Gastrocnemius medialis (tissue), 4 donors: ENCODE measurements around the gene TSC22D3.

Experiments
- POLR2A ChIP-seq, 2 donors: fragments of 450-650 bp; IDR thresholded peaks; one replicate each; pipeline ENCODE4 v1.6.1; 2017; ENCODE audit warnings: antibody characterized with exemption in 2 of 2, mild to moderate bottlenecking in 2 of 2, moderate library complexity in 2 of 2
- TF ChIP-seq, protein P1 (sequence below), 5 experiments: fragments of 450-650 bp in 3 of 5; fragments of 200-600 bp in 2 of 5; sonication (generic) in 2 of 5; IDR thresholded peaks in 4 of 5; conservative IDR thresholded peaks in 1 of 5; 1 replicate in 4 of 5; 2 replicates in 1 of 5; pipeline ENCODE4 v1.5.1; 2016 to 2019; ENCODE audit warnings: antibody characterized with exemption in 5 of 5, mild to moderate bottlenecking in 3 of 5, moderate library complexity in 3 of 5

- no peak for TF ChIP-seq POLR2A (IDR thresholded peaks at IDR 0.05)
- TF ChIP-seq, protein P1, sequence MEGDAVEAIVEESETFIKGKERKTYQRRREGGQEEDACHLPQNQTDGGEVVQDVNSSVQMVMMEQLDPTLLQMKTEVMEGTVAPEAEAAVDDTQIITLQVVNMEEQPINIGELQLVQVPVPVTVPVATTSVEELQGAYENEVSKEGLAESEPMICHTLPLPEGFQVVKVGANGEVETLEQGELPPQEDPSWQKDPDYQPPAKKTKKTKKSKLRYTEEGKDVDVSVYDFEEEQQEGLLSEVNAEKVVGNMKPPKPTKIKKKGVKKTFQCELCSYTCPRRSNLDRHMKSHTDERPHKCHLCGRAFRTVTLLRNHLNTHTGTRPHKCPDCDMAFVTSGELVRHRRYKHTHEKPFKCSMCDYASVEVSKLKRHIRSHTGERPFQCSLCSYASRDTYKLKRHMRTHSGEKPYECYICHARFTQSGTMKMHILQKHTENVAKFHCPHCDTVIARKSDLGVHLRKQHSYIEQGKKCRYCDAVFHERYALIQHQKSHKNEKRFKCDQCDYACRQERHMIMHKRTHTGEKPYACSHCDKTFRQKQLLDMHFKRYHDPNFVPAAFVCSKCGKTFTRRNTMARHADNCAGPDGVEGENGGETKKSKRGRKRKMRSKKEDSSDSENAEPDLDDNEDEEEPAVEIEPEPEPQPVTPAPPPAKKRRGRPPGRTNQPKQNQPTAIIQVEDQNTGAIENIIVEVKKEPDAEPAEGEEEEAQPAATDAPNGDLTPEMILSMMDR (IDR thresholded peaks at IDR 0.05 in 4 of 5, conservative IDR thresholded peaks at IDR 0.05 in 1 of 5), result no peak
Observed at GRCh38 chrX:107804427-107804826, 28.8 kb upstream of the TSC22D3 start.
